ENCODE measurements around the gene PRRT1.
"Not testable (repeated sequence)": the region's sequence is repeated elsewhere in the genome, so short reads cannot be mapped to it uniquely, and the experiment has no call there.

PRRT1 gene

DNA sequence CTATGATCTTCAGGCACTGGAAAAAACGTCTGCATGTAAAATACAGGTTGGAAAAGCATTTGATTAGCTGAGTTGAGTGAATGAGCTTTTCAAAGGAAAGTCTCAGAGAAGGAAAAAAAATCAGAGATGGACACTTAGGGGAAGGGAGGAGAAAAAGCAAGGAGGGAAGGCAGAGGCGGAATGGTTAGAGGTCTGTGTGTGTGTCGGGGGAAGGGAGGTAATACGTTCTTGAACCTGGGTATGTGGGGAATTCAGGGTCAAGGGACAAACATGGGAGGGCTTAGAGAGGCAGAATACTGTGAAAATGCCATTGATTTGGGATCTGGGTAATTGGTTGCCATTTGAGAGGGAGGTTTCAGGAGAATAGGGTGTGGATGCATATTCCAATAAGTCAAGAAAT lies 5.1 kb downstream of the PRRT1 start:
- no peak for DNase-seq (ENCODE audit: low read depth)
- H3K4me3 ChIP-seq (ENCODE audit: low read depth, low read length) = no peak overlapping the region
- TF ChIP-seq, protein P1, sequence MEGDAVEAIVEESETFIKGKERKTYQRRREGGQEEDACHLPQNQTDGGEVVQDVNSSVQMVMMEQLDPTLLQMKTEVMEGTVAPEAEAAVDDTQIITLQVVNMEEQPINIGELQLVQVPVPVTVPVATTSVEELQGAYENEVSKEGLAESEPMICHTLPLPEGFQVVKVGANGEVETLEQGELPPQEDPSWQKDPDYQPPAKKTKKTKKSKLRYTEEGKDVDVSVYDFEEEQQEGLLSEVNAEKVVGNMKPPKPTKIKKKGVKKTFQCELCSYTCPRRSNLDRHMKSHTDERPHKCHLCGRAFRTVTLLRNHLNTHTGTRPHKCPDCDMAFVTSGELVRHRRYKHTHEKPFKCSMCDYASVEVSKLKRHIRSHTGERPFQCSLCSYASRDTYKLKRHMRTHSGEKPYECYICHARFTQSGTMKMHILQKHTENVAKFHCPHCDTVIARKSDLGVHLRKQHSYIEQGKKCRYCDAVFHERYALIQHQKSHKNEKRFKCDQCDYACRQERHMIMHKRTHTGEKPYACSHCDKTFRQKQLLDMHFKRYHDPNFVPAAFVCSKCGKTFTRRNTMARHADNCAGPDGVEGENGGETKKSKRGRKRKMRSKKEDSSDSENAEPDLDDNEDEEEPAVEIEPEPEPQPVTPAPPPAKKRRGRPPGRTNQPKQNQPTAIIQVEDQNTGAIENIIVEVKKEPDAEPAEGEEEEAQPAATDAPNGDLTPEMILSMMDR (IDR thresholded peaks at IDR 0.05; ENCODE audit: control insufficient read depth, extremely low read depth, insufficient read depth) = no peak

DNA sequence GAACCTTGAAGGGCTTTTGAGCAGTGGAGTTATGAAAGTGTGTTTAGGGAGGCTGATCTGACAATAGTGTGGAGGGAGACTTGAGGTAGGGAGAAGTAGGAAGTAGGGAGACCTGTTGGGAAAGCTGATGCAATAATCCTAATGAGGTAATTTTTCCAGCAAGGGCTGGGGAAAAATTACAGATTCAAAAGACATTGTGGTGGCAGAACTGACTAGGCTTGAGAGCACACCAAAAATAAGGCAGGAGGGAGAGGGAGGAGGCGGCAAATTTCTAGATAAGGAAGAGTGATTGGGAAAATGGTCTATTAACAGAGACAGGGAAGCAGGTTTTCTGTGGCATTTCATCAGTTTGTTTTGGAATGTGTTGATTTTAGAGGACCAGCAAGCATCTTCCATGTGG lies 5.5 kb downstream of the PRRT1 start:
- TF ChIP-seq, protein P1 (IDR thresholded peaks at IDR 0.05; ENCODE audit: control insufficient read depth, extremely low read depth, insufficient read depth) = no peak
- H3K4me3 ChIP-seq (ENCODE audit: low read depth, low read length) = no peak overlapping the region
- DNase-seq (ENCODE audit: low read depth) = no peak

DNA sequence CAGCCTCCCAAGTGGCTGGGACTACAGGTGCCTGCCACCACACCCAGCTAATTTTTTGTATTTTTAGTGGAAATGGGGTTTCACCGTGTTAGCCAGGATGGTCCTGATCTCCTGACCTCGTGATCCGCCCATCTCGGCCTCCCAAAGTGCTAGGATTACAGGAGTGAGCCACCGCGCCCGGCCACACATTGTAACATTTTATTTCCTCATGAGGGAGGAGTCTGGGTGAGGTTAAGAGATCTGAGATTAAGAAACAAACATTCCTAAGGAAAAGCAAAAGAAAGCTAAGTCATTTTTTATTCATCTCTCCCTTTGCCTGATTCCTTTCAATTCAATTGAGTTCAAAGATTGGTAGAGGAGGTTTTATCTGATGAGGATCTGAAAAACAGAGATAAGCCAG lies 7.5 kb downstream of the PRRT1 start:
- not testable (repeated sequence) for H3K4me3 ChIP-seq (ENCODE audit: low read depth, low read length); DNase-seq (ENCODE audit: low read depth)

DNA sequence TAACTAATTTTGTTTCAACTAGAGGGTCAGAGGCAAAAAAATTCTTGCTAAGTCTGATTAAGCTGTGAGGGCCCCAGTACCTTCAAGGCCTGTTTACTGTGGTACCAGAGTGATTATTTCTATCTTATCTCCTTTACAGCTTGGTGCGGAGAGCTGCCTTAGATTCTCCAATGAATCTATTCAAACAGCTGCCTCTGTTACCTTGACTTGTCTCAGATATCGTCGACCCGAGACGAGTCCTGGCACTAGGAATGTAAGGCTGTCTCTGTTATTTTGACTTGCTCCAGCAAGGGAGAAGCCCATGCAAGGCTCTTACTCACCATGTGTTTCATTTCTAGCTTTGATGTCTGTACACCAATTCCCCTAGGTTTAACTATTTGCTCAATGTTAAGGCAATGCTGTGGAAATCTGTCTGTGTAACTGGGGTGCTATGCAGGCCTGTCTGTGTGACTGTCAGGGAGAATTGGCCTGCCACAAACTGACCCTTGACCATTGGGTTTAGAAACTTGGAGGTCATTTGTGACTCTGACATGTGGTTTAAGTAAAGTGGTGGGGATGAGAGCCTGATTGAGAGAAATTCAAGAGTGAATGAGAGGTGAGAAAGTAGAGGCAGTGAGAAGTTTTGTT lies 11.2 kb downstream of the PRRT1 start:
- TF ChIP-seq, protein P1 (IDR thresholded peaks at IDR 0.05; ENCODE audit: control insufficient read depth, extremely low read depth, insufficient read depth) = no peak

DNA sequence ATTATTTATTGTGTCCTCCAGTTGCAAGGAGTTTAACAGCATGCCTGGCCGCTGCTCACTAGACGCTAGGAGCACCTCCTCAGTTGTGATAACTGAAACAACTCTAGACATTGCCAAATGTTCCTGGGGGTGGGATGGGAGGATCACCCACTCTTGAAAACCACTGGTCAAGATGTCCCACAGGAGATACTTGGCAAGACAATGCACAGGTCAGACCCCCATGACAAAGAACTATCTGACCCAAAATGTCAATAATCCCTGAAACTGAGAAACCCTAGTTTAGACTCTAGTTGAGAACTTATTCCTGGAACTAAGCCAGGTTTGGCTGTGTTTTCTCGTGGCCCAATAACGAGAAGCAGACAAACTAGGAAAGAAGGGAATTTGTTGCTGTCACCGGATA lies 12.1 kb downstream of the PRRT1 start:
- DNase-seq (ENCODE audit: low read depth) = no peak
- H3K4me3 ChIP-seq (ENCODE audit: low read depth, low read length) = no peak overlapping the region
- TF ChIP-seq, protein P1 (IDR thresholded peaks at IDR 0.05; ENCODE audit: control insufficient read depth, extremely low read depth, insufficient read depth) = no peak

More for the DNA sequence above, 11.2 kb downstream of the PRRT1 start:
- no peak overlapping the region for H3K4me3 ChIP-seq (ENCODE audit: low read depth, low read length)
- DNase-seq (ENCODE audit: low read depth) = no peak

DNA sequence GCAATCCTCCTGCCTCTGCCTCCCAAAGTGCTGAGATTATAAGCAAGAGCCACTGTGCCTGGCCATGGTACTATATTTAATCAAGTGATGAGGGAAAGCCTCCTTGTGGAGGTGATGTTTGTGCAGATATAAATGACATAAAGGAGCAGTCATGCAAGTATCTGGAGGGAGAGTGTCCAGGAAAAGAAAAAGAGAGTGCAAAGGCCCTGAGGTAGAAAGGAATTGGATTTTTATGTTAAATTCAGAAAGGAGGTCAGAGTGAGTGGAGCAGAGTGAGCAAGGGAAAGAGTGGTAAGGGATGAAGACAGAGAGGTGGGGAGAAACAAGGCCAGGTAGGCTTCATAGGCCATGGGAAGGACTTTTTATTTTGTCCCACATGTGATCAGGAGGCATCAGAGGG lies 14.3 kb downstream of the PRRT1 start:
- TF ChIP-seq, protein P1 (IDR thresholded peaks at IDR 0.05; ENCODE audit: control insufficient read depth, extremely low read depth, insufficient read depth) = no peak
- H3K4me3 ChIP-seq (ENCODE audit: low read depth, low read length) = no peak overlapping the region
- DNase-seq (ENCODE audit: low read depth) = no peak

DNA sequence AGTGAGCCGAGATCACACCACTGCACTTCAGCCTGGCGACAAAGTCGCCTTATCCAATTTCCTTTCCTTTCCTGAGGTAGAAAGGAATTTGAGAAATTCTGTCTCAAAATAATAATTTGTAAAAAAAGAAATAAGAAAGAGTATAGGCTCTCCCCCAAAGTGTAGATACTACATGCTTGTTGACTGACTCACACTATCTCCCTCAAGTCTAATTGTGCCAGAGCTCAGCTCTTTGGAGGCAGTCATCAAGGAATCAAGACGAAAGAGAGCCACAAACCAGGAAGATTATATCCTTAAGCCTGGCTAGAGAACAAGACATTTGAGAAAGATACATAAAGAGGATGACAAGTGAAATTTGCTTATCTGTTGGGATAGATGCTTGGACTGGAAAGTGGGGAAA lies 18.0 kb downstream of the PRRT1 start:
- TF ChIP-seq, protein P1 (IDR thresholded peaks at IDR 0.05; ENCODE audit: control insufficient read depth, extremely low read depth, insufficient read depth) = no peak
- no peak for DNase-seq (ENCODE audit: low read depth)
- no peak overlapping the region for H3K4me3 ChIP-seq (ENCODE audit: low read depth, low read length)
